ENCODE results near the gene ZNF525. TPM values are rescaled to one million over a fixed set of nuclear protein-coding genes. Genes with fewer than 3 reads are reported as not detected.

Gene ZNF525
- total RNA-seq, result 6.0 and 6.1 TPM in 2 replicates

DNA sequence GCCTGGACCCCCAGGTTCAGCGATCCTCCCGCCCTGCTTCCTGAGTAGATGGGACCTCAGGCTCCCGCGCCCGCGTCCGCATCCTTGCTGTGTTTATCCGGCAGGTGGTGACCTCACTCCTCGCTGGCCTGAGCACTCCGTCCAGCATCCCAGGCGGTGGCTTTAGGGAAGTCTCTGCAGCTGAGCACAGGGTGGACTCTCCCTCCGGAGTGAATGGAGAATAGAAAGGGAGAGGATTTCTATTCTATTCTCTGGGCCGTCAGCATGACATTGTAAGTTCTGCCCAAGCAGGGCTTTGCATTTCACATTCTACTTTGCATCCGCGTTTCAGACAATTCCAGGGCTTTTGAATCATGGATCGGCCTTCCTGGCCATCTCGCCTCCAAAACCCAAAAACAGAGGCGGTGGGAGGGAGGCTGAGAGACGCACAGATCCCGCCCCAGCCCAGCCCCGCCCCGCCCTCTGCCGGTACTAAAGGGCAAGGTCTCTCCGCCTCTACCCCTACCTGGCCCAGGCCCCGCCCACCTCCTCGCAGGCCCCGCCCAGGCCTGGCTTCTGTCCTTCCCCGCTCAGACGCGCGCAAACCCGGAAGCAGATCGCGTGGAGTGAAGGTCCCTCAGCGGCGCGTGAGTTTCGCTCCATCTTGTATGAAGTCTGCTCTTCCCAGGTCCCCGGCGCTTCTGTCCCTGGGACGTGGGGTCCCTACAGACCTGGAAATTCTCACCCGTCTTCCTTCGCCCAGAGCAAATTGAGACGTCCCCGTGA, at the start of gene ZNF525:
Gene ZNF525 (plus strand): TSS at position 572 of the 765 bp plus-strand sequence. CDS start 6,577 bp downstream, outside the sequence.

DNA sequence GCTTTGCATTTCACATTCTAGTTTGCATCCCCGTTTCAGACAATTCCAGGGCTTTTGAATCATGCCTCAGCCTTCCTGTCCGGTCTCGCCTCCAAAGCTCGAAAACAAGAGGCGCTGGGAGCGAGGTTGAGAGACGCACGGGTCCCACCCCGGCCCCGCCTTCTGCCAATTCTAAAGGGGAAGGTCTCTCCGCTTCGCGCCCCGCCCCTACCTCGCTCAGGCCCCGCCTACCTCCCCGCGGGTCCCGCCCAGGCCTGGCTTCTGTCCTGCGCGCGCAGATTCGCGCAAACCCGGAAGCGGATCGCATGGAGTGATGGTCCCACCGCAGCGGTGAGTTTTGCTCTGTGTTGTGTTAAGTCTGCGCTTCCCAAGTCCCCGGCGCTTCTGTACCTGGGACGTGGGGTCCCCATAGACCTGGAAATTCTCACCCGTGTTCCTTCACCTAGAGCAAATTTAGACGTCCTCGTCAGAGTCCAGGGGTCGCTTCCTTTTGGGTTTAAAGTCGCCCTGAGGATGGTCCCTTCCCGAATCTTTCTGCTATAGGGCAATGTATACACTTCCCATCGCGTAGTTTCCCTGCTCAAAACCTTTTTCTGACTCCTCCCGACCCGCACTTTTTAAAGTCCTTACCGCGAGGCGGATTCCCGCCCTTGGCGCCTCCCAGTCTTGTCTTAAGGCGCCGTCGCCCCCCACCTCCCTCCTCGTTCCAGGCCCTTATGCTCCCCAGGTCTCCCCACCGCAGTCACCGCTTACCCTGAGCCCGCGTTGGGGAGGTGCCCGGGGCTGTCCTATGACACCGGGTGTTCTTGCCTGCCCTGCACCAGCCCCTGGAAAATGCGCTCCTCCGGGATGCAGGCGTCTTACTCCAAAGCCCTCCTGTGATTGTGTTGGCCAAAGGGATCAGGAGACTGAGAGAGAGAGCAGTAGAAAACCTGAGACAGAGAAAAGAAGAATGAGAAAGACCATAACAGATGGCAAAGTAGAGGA, 31.7 kb upstream of the ZNF525 start, which contains the start of gene ZNF845:
Gene ZNF845 (plus strand): TSS at position 287 of the 987 bp plus-strand sequence. CDS start 7,559 bp downstream, outside the sequence.

DNA sequence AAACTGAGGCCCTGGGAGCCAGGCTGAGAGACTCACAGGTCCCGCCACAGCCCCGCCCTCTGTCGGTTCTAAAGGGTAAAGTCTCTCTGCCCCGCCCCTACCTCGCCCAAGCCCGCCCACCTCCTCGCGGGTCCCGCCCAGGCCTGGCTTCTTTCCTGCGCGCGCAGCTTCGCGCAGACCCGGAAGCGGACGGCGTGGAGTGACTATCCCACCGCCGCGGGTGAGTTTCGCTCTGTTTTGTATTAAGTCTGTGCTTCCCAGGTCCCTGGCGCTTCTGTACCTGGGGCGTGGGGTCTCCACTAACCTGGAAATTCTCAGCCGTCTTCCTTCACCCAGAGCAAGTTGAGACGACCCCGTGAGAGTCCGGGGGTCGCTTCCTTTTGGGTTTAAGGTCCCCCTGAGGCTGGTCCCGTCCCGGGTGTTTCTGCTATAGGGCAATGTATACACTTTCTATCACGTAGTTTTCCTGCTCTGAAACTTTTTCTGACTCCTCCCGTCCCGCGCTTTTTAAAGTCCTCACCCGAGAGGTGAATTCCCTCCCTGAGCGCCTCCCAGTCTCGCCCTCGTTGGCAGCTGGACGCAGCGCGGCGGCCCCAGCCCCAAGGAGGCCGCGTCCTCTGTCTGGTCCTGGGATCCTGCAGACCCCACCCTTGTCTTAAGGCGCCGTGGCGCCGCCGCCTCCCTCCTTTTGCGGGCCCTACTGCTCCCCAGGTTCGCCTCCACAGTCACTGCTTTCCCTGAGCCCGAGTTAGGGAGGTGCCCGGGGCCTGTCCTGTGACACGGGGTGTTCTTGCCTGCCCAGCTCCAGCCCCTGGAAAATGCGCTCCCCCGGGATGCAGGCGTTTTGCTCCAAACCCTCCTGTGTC, 29.7 kb downstream of the ZNF525 start, which contains the start of gene ZNF765:
Gene ZNF765 (plus strand): TSS at position 176 of the 866 bp plus-strand sequence. CDS start 2,867 bp downstream, outside the sequence.

DNA sequence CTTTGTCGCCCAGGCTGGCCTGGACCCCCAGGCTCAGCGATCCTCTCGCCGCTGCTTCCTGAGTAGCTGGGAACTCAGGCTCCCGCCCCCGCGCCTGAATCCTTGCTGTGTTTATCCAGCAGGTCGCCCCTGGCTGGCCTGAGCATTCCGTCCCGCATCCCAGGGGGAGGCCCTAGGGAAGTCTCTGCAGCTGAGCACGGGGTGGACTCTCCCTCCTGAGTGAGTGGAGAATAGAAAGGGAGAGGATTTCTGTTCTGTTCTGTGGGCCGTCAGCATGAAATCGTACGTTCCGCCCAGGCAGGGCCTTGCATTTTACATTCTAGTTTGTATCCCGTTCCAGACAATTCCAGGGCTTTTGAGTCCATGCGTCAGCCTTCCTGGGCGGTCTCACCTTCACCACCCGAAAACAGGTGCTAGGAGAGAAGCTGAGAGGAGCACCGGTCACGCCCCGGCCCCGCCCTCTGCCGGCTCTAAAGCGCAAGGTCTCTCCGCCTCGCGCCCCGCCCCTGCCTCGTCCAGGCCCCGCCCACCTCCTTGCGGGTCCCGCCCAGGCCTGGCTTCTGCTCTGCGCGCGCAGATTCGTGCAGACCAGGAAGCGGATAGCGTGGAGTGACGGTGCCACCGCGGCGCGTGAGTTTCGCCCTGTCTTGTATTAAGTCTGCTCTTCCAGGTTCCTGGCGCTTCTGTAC, 66.0 kb downstream of the ZNF525 start, which contains the start of gene ZNF761:
Gene ZNF761 (plus strand): TSS at position 586 of the 689 bp plus-strand sequence. CDS start 15,285 bp downstream, outside the sequence.

Other genes with a start within 250 kb of the ZNF525 start
- 1.0 and 1.6 TPM in 2 replicates for gene ZNF415, start 232.8 kb upstream of the ZNF525 start, total RNA-seq
- 2.5 and 3.1 TPM in 2 replicates for gene ZNF347, start 206.7 kb upstream of the ZNF525 start, total RNA-seq
- gene ZNF665, start 172.3 kb upstream of the ZNF525 start, total RNA-seq, result 2.1 and 2.9 TPM in 2 replicates
- 6.8 and 15.5 TPM in 2 replicates for gene ZNF677, start 110.8 kb upstream of the ZNF525 start, total RNA-seq
- not detected in 2 replicates for gene VN1R2, start 107.4 kb upstream of the ZNF525 start, total RNA-seq
- gene VN1R4, start 98.0 kb upstream of the ZNF525 start, total RNA-seq, result not detected in 2 replicates
- 3.3 and 4.1 TPM in 2 replicates for gene ZNF845, start 32.0 kb upstream of the ZNF525 start, total RNA-seq
- gene ZNF765, start 29.4 kb downstream of the ZNF525 start, total RNA-seq, result 3.9 and 6.2 TPM in 2 replicates
- gene ZNF761, start 66.3 kb downstream of the ZNF525 start, total RNA-seq, result 6.9 and 7.0 TPM in 2 replicates
- 1.5 and 2.1 TPM in 2 replicates for gene ZNF813, start 102.0 kb downstream of the ZNF525 start, total RNA-seq
- gene ZNF331, start 172.4 kb downstream of the ZNF525 start, total RNA-seq, result 2.3 and 5.9 TPM in 2 replicates

Data from hair follicular keratinocyte (primary cell).